AG10803 (cell line): ENCODE data around the gene ALDH5A1.

Source experiments
- DNase-seq: peaks from one replicate; pipeline ENCODE4 v3.0.0; 2010; ENCODE audit warnings: low read depth
- H3K4me3 ChIP-seq: 2 replicates; pipeline ENCODE4 v1.5.1; 2011; ENCODE audit warnings: mild to moderate bottlenecking, low read length, control low read depth
- TF ChIP-seq, protein P1 (sequence below): conservative IDR thresholded peaks from 2 replicates; pipeline ENCODE4 v1.5.1; 2011; ENCODE audit warnings: mild to moderate bottlenecking, low read length, control low read depth, inconsistent platforms

ALDH5A1 gene

DNA sequence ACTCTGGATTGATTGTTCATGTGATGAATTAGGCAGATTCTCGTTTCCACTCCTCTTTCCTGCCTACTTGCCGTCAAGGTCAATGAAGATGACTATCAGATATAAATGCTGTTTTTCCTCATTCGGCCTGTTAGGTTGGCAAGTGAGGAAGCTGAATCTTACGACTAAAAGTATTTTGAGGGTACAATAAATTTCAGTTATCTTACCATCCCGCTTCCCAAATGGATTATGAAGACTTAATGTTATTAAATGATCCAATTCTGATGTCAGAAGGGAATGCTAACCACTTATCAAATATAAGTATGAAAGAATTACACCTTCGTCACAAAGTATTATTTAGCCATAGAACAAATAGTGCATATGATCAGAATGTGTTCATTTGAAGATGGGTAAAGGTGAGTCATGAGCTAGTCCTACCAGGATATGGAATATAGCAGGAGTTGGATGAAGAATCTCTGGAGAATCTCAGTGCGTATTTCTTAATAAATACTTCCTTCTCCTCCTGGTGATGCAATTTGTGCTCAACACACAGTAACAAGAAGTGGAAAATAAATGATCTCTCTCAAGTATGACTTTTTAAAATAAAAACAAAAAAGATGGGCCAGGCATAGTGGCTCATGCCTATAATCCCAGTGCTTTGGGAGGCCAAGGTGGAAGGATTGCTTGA is 10.0 kb upstream of the ALDH5A1 start:
- no peak overlapping the region for H3K4me3 ChIP-seq

DNA sequence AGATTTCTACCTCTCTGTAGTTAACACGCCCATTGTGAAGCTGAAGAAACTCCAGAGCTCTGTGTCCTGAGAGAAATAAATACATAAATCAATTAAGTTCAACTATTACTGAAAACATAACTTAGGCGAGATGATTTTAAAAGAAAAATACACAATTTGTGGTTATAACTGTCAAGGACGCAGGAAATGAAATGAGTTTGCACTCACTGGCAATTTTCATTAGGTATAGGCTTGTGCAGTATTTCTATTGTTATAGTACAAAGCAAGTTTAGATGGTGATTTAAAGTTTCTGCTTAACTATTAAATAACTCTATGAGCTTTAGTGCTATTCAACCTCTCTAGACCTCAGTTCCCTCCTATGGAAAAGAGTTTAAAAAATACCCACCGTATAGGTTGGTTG is 8.7 kb upstream of the ALDH5A1 start:
- no peak overlapping the region for H3K4me3 ChIP-seq
- DNase-seq = no peak
- TF ChIP-seq, protein P1, sequence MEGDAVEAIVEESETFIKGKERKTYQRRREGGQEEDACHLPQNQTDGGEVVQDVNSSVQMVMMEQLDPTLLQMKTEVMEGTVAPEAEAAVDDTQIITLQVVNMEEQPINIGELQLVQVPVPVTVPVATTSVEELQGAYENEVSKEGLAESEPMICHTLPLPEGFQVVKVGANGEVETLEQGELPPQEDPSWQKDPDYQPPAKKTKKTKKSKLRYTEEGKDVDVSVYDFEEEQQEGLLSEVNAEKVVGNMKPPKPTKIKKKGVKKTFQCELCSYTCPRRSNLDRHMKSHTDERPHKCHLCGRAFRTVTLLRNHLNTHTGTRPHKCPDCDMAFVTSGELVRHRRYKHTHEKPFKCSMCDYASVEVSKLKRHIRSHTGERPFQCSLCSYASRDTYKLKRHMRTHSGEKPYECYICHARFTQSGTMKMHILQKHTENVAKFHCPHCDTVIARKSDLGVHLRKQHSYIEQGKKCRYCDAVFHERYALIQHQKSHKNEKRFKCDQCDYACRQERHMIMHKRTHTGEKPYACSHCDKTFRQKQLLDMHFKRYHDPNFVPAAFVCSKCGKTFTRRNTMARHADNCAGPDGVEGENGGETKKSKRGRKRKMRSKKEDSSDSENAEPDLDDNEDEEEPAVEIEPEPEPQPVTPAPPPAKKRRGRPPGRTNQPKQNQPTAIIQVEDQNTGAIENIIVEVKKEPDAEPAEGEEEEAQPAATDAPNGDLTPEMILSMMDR = no peak

More for the DNA sequence above, 10.0 kb upstream of the ALDH5A1 start:
- no peak for DNase-seq
- TF ChIP-seq, protein P1 = no peak

DNA sequence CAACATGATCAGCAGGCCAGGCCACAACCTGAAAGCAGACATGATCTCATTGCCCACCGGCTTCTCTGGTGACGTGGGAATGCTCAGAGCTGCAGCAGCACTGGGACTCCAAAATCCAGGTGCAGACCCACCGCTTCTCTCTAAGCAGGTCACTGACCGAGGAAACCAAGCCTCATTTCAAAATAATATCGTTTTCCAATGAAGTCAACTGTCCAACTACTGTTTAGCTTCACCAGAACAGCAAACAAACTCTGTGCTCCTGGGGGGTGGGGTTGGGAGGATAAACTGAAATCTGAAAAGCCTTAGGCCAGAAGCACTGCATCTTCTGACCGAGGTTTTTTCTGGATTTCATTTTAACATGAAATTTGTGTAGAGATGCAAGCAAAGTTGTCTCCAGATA is 5.3 kb upstream of the ALDH5A1 start, which contains the start of gene GPLD1:
Gene GPLD1, minus strand, starts transcription at position 109 of the 400 bp plus-strand sequence. Its CDS starts 67 bp downstream, at position 42.
- H3K4me3 ChIP-seq = no peak within 1 kb of the TSS
- TF ChIP-seq, protein P1 = no peak
- no peak for DNase-seq

DNA sequence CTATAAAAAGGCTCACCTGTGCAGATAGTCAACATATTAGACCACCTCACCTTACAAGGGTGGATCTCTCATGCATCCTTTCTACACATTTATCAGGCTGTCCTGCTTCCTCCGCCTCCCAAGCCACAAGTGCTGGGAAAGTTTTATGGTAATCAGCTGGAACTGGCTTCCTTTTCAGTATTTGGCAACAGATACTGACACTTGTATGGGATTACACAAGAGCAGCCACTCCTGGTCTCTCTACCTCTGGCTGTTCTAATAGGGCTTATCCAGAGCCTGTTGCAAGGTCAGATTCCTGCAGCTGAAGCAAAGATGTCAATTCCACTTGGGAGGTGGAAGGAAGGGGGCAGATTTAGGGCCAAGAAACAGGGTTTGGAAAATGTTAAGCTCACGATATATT is 4.9 kb upstream of the ALDH5A1 start:
- TF ChIP-seq, protein P1 = no peak
- DNase-seq = peak; percentile 23

DNA sequence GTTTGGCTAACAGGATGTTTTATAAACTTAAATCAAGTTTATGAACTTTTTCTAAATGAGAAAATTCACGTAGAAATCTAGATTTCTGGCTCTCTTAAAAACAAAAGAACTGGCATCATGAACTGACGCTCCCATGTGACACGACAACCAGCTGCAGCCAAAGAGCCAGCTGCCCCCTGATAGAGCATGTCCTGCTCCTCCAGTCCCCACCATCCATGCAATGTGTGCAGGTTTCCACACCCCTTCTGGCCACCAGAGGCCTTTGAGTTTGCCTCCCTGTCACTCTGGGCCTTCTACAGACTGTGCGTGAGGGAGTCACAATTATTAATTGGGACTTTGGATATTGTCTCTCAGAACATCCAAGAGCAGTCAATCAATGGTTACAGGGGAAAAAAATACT is 3.8 kb upstream of the ALDH5A1 start:
- TF ChIP-seq, protein P1 = no peak
- no peak overlapping the region for H3K4me3 ChIP-seq
- no peak for DNase-seq

More for the DNA sequence above, 4.9 kb upstream of the ALDH5A1 start:
- no peak overlapping the region for H3K4me3 ChIP-seq

DNA sequence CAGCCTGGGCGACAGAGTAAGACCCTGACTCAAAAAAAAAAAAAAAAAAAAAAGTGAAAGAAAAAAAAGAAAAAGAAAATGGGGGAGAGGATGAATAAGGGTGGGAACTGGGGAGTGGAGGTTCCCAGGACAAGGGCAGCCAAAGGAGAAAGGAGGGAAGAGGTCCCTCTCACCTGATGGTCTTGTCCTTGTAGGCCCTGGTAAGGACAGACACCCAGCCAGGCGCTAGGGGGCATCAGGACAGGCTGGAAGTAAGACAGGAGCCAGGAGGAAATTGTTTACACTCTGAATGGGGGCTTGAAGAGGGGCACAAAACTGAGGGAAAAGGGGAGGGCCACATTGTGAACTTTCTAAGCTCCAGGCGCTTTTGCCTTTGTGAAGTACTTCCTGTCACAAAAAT is 2.3 kb upstream of the ALDH5A1 start:
- H3K4me3 ChIP-seq = no peak overlapping the region
- TF ChIP-seq, protein P1 = peak; percentile 25; the same call in 1 of the 2 replicates
- peak; percentile 11 for DNase-seq
